Measurements from ENCODE around the gene HBZ.
"Not testable (repeated sequence)": the region's sequence is repeated elsewhere in the genome, so short reads cannot be mapped to it uniquely, and the experiment has no call there.

The HBZ gene

GRCh38 chr16:200388-200787, 47.9 kb downstream of the HBZ start:
- no peak overlapping the region for H3K4me3 ChIP-seq
- TF ChIP-seq, protein P1, sequence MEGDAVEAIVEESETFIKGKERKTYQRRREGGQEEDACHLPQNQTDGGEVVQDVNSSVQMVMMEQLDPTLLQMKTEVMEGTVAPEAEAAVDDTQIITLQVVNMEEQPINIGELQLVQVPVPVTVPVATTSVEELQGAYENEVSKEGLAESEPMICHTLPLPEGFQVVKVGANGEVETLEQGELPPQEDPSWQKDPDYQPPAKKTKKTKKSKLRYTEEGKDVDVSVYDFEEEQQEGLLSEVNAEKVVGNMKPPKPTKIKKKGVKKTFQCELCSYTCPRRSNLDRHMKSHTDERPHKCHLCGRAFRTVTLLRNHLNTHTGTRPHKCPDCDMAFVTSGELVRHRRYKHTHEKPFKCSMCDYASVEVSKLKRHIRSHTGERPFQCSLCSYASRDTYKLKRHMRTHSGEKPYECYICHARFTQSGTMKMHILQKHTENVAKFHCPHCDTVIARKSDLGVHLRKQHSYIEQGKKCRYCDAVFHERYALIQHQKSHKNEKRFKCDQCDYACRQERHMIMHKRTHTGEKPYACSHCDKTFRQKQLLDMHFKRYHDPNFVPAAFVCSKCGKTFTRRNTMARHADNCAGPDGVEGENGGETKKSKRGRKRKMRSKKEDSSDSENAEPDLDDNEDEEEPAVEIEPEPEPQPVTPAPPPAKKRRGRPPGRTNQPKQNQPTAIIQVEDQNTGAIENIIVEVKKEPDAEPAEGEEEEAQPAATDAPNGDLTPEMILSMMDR (IDR thresholded peaks at IDR 0.05), result no peak
- H3K27ac ChIP-seq, result no peak overlapping the region
- no peak for DNase-seq (ENCODE audit: low spot score)

DNA sequence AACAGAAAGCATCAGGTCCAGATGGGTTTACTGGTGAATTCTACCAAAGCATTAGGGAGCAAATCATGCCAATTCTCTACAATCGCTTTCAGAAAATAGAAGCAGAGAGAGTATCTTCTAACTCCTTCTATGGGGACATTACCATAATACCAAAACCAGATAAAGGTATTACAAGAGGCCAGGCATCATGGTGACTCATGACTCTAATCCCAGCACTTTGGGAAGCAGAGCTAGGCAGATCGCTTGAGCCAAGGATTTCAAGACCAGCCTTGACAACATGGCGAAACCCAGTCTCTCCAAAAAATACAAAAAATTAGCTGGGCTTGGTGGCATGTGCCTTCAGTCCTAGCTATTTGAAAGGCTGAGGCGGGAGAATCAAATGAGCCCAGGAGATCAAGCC, 50.8 kb downstream of the HBZ start:
- Histone ChIP-seq H3K27ac (no peak overlapping the region), H3K4me3 (no peak overlapping the region)
- TF ChIP-seq, protein P1 (IDR thresholded peaks at IDR 0.05), result no peak
- no peak for DNase-seq (ENCODE audit: low spot score)

DNA sequence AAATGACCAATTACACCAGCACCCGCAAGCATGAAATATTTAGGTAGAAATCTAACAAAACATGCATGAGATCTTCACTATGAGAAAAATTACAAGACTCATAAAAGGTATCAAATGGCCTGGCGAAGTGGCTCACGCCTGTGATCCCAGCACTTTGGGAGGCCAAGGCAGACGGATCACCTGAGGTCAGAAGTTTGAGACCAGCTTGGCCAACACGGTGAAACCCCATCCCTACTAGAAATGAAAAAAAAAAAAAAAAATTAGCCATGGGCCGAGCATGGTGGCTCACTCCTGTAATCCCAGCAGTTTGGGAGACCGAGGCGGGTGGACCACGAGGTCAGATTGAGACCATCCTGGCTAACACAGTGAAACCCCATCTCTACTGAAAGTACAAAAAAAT, 51.6 kb downstream of the HBZ start:
- H3K4me3 ChIP-seq; DNase-seq (ENCODE audit: low spot score); H3K27ac ChIP-seq: not testable (repeated sequence)
